GM06990 (cell line): ENCODE data around the gene GIMAP8.
"Not testable (repeated sequence)": the region's sequence is repeated elsewhere in the genome, so short reads cannot be mapped to it uniquely, and the experiment has no call there.

Experiments
- DNase-seq: peaks from one replicate; pipeline ENCODE4 v3.0.0-alpha.2; 2011; ENCODE audit not compliant: insufficient read length; ENCODE audit errors: extremely low read depth
- H3K27me3 ChIP-seq: replicated peaks from 2 replicates; pipeline ENCODE4 v1.6.0; 2011; ENCODE audit warnings: low read length; ENCODE audit not compliant: control insufficient read depth, insufficient read depth
- H3K36me3 ChIP-seq: 2 replicates; pipeline ENCODE4 v1.5.1; 2011; ENCODE audit warnings: low read length; ENCODE audit not compliant: control insufficient read depth, insufficient read depth
- H3K4me3 ChIP-seq: replicated peaks from 2 replicates; pipeline ENCODE4 v1.5.1; 2011; ENCODE audit warnings: low read depth, mild to moderate bottlenecking, control low read depth, low read length
- CTCF ChIP-seq: IDR thresholded peaks from 2 replicates; pipeline ENCODE4 v1.5.1; 2011; ENCODE audit warnings: low read length, control low read depth, mild to moderate bottlenecking, inconsistent platforms; ENCODE audit not compliant: insufficient read depth, poor library complexity, severe bottlenecking

Gene GIMAP8

DNA sequence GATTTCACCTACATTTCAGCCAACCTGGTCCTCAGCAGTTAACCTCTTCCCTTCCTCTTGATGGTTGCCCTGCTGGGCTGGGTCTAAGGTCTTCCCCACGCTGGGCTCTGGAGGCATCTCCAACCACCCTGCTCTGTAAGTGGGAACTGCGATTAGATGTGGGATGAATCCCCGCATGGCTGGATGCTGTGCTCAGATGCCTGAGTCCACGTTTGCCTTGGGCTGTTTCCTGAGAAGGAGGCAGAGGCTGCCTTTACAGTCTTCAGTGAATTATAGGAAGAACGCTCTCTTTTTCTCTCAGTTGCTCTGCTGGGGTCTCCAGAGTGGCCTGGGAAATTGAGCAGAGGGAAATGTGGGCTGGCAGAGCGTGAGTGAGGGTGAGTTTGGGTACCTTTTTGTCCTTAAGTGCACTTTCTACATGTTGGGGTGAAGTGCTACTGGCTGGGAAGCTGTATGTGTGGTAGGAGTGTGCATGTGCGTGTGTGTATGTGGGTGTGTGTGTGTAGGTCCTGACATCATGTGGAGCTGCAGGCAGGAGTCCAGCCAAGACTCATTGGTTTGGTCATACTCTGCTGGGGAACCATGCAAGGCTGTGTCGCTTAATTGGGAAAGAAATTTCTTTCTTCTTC, 1.5 kb downstream of the GIMAP8 start:
- TF ChIP-seq CTCF, result no peak
- Histone ChIP-seq H3K36me3 (no peaks in the 10 kb centered on the region; the same call in 1 of the 2 replicates), H3K27me3 (no peaks in the 10 kb centered on the region), H3K4me3 (peak overlapping the region; percentile 67)
- no peak for DNase-seq

- no peak for DNase-seq
- TF ChIP-seq CTCF, result no peak
- Histone ChIP-seq H3K27me3 (no peaks in the 10 kb centered on the region), H3K4me3 (peak overlapping the region; percentile 12), H3K36me3 (no peaks in the 10 kb centered on the region)
Measured at GRCh38 chr7:150453181-150453580, 2.8 kb downstream of the GIMAP8 start.

DNA sequence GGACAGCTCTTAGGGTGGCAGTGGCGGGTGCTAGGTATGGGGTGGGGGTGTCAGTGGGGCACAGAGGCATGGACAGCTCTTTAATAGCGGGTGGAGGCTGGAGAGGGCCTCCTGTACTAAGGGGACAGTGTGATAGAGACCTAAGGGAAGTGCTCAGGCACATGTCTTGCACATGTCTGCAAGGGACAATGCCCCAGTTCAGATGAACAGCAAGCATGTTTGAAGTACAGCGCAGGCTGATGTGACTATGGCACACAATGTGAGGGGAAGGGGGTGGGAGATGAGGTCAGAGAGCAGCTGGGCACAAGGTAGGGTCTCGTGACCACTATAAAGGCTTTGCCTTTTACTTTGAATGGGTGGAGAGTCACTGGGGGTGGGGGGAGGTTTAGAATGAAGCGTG, 3.5 kb downstream of the GIMAP8 start:
- no peaks in the 10 kb centered on the region for H3K27me3 ChIP-seq
- no peak for DNase-seq

DNA sequence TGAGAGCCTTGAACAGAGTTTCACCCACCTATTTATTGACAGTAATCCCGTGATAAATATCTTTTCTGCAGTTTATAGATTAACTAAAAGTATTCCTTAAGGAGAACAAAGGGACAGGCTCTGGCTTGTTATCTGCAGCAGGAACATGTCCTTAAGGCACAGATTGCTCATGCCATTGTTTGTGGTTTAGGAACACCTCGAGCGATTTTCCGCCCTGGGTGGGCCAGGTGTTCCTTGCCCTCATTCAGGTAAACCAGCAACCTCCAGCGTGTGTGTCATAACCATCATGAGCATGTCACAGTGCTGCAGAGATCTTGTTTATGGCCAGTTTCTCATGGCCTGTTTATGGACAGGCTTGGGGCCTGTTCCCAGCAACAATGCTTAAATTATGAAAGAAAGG, 6.6 kb downstream of the GIMAP8 start:
- not testable (repeated sequence) for H3K4me3 ChIP-seq, H3K27me3 ChIP-seq, DNase-seq, H3K36me3 ChIP-seq

More for the DNA sequence above, 3.5 kb downstream of the GIMAP8 start:
- TF ChIP-seq CTCF, result no peak
- no peak overlapping the region; the same call in 1 of the 2 replicates for H3K4me3 ChIP-seq
- H3K36me3 ChIP-seq, result no peaks in the 10 kb centered on the region

DNA sequence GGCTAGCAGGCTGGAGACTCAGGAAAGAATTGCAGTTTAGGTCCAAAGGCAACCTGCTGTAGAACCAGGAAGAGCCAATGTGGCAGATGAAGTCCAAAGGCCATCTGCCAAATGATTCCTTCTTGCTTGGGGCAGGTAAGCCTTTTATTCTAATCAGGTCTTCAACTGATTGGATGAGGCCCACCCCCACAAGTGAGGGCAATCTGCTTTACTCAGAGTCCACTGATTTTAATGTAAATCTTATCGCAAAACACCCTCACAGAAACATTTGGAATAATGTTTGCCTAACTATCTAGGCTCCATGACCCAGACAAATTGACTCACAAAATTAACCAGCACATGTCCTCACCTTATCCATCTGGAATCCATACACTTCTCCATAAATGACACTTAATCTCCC, 7.8 kb downstream of the GIMAP8 start:
- H3K27me3 ChIP-seq, result no peaks in the 10 kb centered on the region
- H3K4me3 ChIP-seq, result no peak overlapping the region
- no peak for DNase-seq
- no peak for TF ChIP-seq CTCF
- H3K36me3 ChIP-seq, result no peaks in the 10 kb centered on the region

- Histone ChIP-seq H3K36me3 (no peaks in the 10 kb centered on the region), H3K27me3 (no peaks in the 10 kb centered on the region), H3K4me3 (no peak overlapping the region)
- TF ChIP-seq CTCF, result no peak
- DNase-seq, result no peak
Measured at GRCh38 chr7:150458756-150459155, 8.3 kb downstream of the GIMAP8 start.
